Gastrocnemius medialis (tissue), 4 donors: Measurements from ENCODE around the gene NCL. TPM values are rescaled to one million over a fixed set of nuclear protein-coding genes. Genes with fewer than 3 reads are reported as not detected.

Experiments
- ATAC-seq, 2 donors: fragments of 150-250 bp; one replicate each; pipeline ENCODE4 v1.9.1; 2016
- DNase-seq, 2 donors: peaks; one replicate each; pipeline ENCODE4 v3.0.0-alpha.2; 2019
- H3K27ac ChIP-seq, 4 donors: fragments of 200-600 bp; sonication (generic); 1 replicate in 1 of 4; 2 replicates in 3 of 4; pipeline ENCODE4 v1.5.1; 2016 to 2018; ENCODE audit warnings: mild to moderate bottlenecking in 2 of 4, moderate library complexity in 1 of 4
- H3K27me3 ChIP-seq, 3 donors: fragments of 200-600 bp; sonication (generic) in 2 of 3; 1 replicate in 1 of 3; 2 replicates in 2 of 3; pipeline versions ENCODE4 v1.5.1 to v1.6.0; 2016 to 2019; ENCODE audit warnings: mild to moderate bottlenecking in 1 of 3, moderate library complexity in 1 of 3
- H3K36me3 ChIP-seq, 2 donors: fragments of 200-600 bp; sonication (generic) in 1 of 2; one replicate each; pipeline ENCODE4 v1.5.1; 2017 to 2018
- H3K4me1 ChIP-seq, 2 donors: fragments of 200-600 bp; sonication (generic) in 1 of 2; one replicate each; pipeline ENCODE4 v1.5.1; 2016 to 2017; ENCODE audit warnings: mild to moderate bottlenecking in 2 of 2
- H3K4me3 ChIP-seq, 4 donors: fragments of 200-600 bp; sonication (generic) in 3 of 4; 1 replicate in 1 of 4; 2 replicates in 3 of 4; pipeline ENCODE4 v1.5.1; 2016 to 2019; ENCODE audit warnings: mild to moderate bottlenecking in 2 of 4
- H3K9me3 ChIP-seq, 3 donors: fragments of 200-600 bp; sonication (generic) in 2 of 3; 1 replicate in 1 of 3; 2 replicates in 2 of 3; pipeline ENCODE4 v1.5.1; 2016 to 2019
- POLR2A ChIP-seq, 2 donors: fragments of 450-650 bp; IDR thresholded peaks; one replicate each; pipeline ENCODE4 v1.6.1; 2017; ENCODE audit warnings: antibody characterized with exemption in 2 of 2, mild to moderate bottlenecking in 2 of 2, moderate library complexity in 2 of 2
- in situ Hi-C, 4 donors: fragments of 200-750 bp; cut with MboI; loops; one replicate each; pipeline versions ENCODE4 v1.15.0 to v1.8.0; 2017; ENCODE audit warnings: low sequenced_read_pairs in 4 of 4
- intact Hi-C: fragments of 100-400 bp; cut with DNase I; formaldehyde crosslinking; loops from one replicate; pipeline ENCODE4 v1.15.1; 2023; ENCODE audit warnings: low total_unique reads
- total RNA-seq, 4 donors: library from RNA; depleted of rRNA; stranded (reverse); fragments of >200 nt; gene quantifications; one replicate each; pipeline versions ENCODE4 v1.1.0 to v1.2.3, GENCODE V29; 2016
- TF ChIP-seq, protein P1 (sequence below), 5 experiments: fragments of 450-650 bp in 3 of 5; fragments of 200-600 bp in 2 of 5; sonication (generic) in 2 of 5; IDR thresholded peaks in 4 of 5; conservative IDR thresholded peaks in 1 of 5; 1 replicate in 4 of 5; 2 replicates in 1 of 5; pipeline ENCODE4 v1.5.1; 2016 to 2019; ENCODE audit warnings: antibody characterized with exemption in 5 of 5, mild to moderate bottlenecking in 3 of 5, moderate library complexity in 3 of 5

Gene NCL
- total RNA-seq, 4 donors from 2014 or later: 48.8 to 174 (median 124) TPM

DNA sequence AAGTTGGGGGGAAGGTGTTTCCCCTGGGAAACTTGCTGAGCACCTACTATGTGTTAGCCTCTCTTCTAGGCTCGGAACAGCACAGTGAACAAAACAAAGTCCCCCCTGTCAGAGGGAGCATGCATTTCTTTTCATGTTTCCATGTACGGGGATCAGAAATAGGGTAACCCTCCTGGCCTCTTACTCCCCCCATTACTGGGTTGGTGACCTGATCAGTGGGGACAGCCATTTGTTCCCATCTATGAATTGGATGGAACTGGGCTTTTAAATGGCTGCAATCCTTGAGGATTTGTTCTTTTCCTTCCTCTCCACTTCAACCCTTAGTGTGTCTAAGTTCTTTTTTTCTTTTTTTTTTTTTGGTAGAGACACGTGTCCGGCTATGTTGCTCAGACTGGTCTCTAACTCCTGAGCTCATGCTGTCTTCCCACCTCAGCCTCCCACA lies 13.7 kb downstream of the NCL start:
- no peaks in the 10 kb centered on the region for H3K9me3 ChIP-seq
- DNase-seq (no peak), ATAC-seq (no peak)
- H3K27me3 ChIP-seq: no peaks in the 10 kb centered on the region
- H3K36me3 ChIP-seq: peaks cover 0 to 28% of the 10 kb centered on the region in 2 donors
- no peak overlapping the region for H3K4me3 ChIP-seq
- intact Hi-C loops: loop anchor here (5.0 kb wide), 1 partner anchor 348 kb away; no protein-coding TSS in a partner anchor
- no peaks in the 10 kb centered on the region for H3K4me1 ChIP-seq
- H3K27ac ChIP-seq: no peak overlapping the region
- TF ChIP-seq, protein P1, sequence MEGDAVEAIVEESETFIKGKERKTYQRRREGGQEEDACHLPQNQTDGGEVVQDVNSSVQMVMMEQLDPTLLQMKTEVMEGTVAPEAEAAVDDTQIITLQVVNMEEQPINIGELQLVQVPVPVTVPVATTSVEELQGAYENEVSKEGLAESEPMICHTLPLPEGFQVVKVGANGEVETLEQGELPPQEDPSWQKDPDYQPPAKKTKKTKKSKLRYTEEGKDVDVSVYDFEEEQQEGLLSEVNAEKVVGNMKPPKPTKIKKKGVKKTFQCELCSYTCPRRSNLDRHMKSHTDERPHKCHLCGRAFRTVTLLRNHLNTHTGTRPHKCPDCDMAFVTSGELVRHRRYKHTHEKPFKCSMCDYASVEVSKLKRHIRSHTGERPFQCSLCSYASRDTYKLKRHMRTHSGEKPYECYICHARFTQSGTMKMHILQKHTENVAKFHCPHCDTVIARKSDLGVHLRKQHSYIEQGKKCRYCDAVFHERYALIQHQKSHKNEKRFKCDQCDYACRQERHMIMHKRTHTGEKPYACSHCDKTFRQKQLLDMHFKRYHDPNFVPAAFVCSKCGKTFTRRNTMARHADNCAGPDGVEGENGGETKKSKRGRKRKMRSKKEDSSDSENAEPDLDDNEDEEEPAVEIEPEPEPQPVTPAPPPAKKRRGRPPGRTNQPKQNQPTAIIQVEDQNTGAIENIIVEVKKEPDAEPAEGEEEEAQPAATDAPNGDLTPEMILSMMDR (IDR thresholded peaks at IDR 0.05 in 4 of 5, conservative IDR thresholded peaks at IDR 0.05 in 1 of 5): no peak
- no peak for TF ChIP-seq POLR2A (IDR thresholded peaks at IDR 0.05)
- in situ Hi-C loops: loop anchor here in 1 of 4 donors (25.0 kb wide), 1 partner anchor 338 kb away; no protein-coding TSS in a partner anchor

DNA sequence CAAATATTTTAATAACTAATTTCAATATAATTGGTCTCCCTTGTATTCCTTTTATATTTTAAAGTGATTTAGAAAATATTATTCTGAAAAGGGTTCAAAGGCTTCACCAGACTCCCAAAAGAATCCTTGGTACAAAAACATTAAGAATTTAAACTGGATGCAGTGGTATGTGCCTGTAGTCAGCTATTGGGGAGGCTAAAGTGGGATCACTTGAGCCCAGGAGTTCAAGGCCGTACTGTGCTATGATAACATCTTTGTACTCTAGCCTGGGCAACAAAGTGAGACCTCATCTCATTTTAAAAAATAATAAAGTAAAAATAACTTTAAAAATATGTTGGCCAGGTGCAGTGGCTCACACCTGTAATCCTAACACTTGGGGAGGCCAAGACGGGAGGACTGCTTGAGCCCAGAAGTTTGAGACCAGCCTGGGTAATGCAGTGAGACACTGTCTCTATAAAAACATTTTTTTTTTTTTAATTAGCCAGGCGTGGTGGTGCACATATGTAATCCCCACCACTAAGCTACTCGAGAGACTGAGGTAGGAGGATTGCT lies 14.7 kb downstream of the NCL start:
- ATAC-seq: no peak
- no peak for DNase-seq
- Histone ChIP-seq H3K36me3 (peaks cover 0 to 18% of the 10 kb centered on the region in 2 donors), H3K4me1 (no peaks in the 10 kb centered on the region), H3K9me3 (no peaks in the 10 kb centered on the region), H3K27ac (no peak overlapping the region), H3K4me3 (no peak overlapping the region), H3K27me3 (no peaks in the 10 kb centered on the region)
- no peak for TF ChIP-seq POLR2A (IDR thresholded peaks at IDR 0.05)
- TF ChIP-seq, protein P1 (IDR thresholded peaks at IDR 0.05 in 4 of 5, conservative IDR thresholded peaks at IDR 0.05 in 1 of 5): no peak
- intact Hi-C loops (loop anchor here (5.0 kb wide), 1 partner anchor 347 kb away; no protein-coding TSS in a partner anchor), in situ Hi-C loops (loop anchor here in 3 of 4 donors (25.0 kb wide), 2 partner anchors 212 to 337 kb away; no protein-coding TSS in a partner anchor)

DNA sequence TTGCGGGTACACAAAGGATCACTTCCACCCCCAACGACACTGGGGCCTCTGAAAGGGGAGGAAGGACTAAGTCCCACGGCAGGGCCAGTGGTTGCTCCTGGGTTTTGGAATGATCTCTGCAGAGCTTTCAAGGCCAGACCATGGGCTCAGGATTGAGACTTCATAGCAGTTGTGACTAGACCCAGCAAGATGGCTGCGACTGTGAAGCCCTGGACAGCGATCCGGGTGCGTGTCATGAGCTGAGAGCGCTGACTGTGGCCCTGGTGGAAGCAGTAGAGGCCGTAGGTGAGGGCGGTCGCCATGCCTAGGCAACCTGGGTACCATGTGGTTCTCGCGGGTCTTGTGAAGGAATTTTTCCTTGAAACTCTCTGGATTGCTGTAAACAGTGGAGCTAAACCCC lies 27.3 kb downstream of the NCL start:
- Histone ChIP-seq H3K4me1 (no peaks in the 10 kb centered on the region), H3K4me3 (no peak overlapping the region), H3K36me3 (no peaks in the 10 kb centered on the region), H3K9me3 (no peaks in the 10 kb centered on the region), H3K27ac (no peak overlapping the region), H3K27me3 (no peaks in the 10 kb centered on the region)
- ATAC-seq: no peak
- TF ChIP-seq, protein P1 (IDR thresholded peaks at IDR 0.05 in 4 of 5, conservative IDR thresholded peaks at IDR 0.05 in 1 of 5): no peak
- no peak for TF ChIP-seq POLR2A (IDR thresholded peaks at IDR 0.05)
- in situ Hi-C loops (loop anchor here in 2 of 4 donors (25.0 kb wide), 2 partner anchors 200 to 325 kb away; no protein-coding TSS in a partner anchor), intact Hi-C loops (no loop called here)
- no peak for DNase-seq

DNA sequence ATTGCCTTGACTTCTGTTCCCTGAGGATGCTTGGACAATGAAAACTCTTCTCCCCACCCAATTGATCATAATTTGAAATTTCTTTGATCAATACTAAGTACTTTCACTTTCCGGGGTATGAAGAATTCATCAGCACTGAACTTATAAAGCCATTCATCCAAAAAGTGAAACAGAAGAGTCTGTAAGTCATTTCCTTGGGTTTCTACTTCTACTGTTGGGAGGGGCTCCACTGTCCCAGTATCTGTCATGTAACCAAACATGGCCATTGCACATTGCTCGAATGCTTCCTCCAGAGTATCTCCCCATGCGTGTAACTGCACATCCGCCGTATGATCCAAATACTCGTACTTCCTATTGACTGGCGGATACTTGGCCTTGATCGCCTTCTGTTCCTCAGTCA lies 30.3 kb downstream of the NCL start:
- H3K36me3 ChIP-seq: no peaks in the 10 kb centered on the region
- intact Hi-C loops: no loop called here
- no peaks in the 10 kb centered on the region for H3K4me1 ChIP-seq
- in situ Hi-C loops: loop anchor here in 2 of 4 donors (25.0 kb wide), 2 partner anchors 197 to 322 kb away; no protein-coding TSS in a partner anchor
- H3K27ac ChIP-seq: no peak overlapping the region
- H3K4me3 ChIP-seq: no peak overlapping the region
- DNase-seq (no peak), ATAC-seq (no peak)
- H3K9me3 ChIP-seq: no peaks in the 10 kb centered on the region
- no peaks in the 10 kb centered on the region for H3K27me3 ChIP-seq
- TF ChIP-seq POLR2A (IDR thresholded peaks at IDR 0.05): no peak
- TF ChIP-seq, protein P1 (IDR thresholded peaks at IDR 0.05 in 4 of 5, conservative IDR thresholded peaks at IDR 0.05 in 1 of 5): no peak
